ENCODE results near the gene C2CD2L. TPM values are rescaled to one million over a fixed set of nuclear protein-coding genes. Genes with fewer than 3 reads are reported as not detected.
A peak's percentile ranks its signal among the peaks of the same experiment; 100 is the strongest.

C2CD2L gene
- total and polyA plus RNA-seq, 2 of the 13 experiments (the other 11 are each of a cell fraction or from before 2014, with no cell fraction given), result 3.7 to 5.5 TPM

GRCh38 chr11:119121811-119122124 is 14.6 kb downstream of the C2CD2L start (continued):
- TF ChIP-seq POLR2AphosphoS2 (IDR thresholded peaks at IDR 0.05; ENCODE audit: low read depth, low read length) (no peak), MAFG (CRISPR knock-in tag; IDR thresholded peaks at IDR 0.05) (no peak), MAX (IDR thresholded peaks at IDR 0.05) (no peak), NFYC (CRISPR knock-in tag; IDR thresholded peaks at IDR 0.05) (no peak), ZNF580 (CRISPR knock-in tag; IDR thresholded peaks at IDR 0.05; ENCODE audit: borderline replicate concordance, low read depth) (0 out of 2 replicates have a peak, but pooled peaks have one; percentile 2), PCBP1 (IDR thresholded peaks at IDR 0.05; ENCODE audit: borderline replicate concordance, low read depth, low read length) (no peak), ZNF501 (CRISPR knock-in tag; IDR thresholded peaks at IDR 0.05) (0 out of 2 replicates have a peak, but pooled peaks have one; percentile 28), SP1 (IDR thresholded peaks at IDR 0.05) (no peak), SP1 (CRISPR knock-in tag; IDR thresholded peaks at IDR 0.05) (no peak), MAF1 (CRISPR knock-in tag; IDR thresholded peaks at IDR 0.05; ENCODE audit: borderline replicate concordance) (no peak), ETS1 (CRISPR knock-in tag; IDR thresholded peaks at IDR 0.05) (no peak), SKI (IDR thresholded peaks at IDR 0.05; ENCODE audit: partially characterized antibody) (no peak), ETV5 (CRISPR knock-in tag; IDR thresholded peaks at IDR 0.05; ENCODE audit: borderline replicate concordance) (no peak), PAXIP1 (CRISPR knock-in tag; conservative IDR thresholded peaks at IDR 0.05) (no peak), ZNF709 (CRISPR knock-in tag; IDR thresholded peaks at IDR 0.05) (no peak), SMAD1 (CRISPR knock-in tag; IDR thresholded peaks at IDR 0.05; ENCODE audit: borderline replicate concordance, low read depth) (no peak), ZBTB33 (CRISPR knock-in tag; IDR thresholded peaks at IDR 0.05) (no peak), HOXA7 (CRISPR knock-in tag; IDR thresholded peaks at IDR 0.05) (no peak), RAD21 (CRISPR knock-in tag; IDR thresholded peaks at IDR 0.05) (no peak), PRPF4 (IDR thresholded peaks at IDR 0.05; ENCODE audit: low read depth, low read length, poor library complexity, severe bottlenecking) (no peak), ZNF280D (CRISPR knock-in tag; IDR thresholded peaks at IDR 0.05) (no peak), ZNF562 (CRISPR knock-in tag; IDR thresholded peaks at IDR 0.05; ENCODE audit: borderline replicate concordance) (no peak)

Measured in HepG2 (cell line).